Measurements from ENCODE around the gene CRKL. TPM values are rescaled to one million over a fixed set of nuclear protein-coding genes. Genes with fewer than 3 reads are reported as not detected.

The CRKL gene
- total and polyA plus RNA-seq, 2 of the 4 experiments (the other 2 are of a cell fraction), result 20.6 to 35.5 TPM

DNA sequence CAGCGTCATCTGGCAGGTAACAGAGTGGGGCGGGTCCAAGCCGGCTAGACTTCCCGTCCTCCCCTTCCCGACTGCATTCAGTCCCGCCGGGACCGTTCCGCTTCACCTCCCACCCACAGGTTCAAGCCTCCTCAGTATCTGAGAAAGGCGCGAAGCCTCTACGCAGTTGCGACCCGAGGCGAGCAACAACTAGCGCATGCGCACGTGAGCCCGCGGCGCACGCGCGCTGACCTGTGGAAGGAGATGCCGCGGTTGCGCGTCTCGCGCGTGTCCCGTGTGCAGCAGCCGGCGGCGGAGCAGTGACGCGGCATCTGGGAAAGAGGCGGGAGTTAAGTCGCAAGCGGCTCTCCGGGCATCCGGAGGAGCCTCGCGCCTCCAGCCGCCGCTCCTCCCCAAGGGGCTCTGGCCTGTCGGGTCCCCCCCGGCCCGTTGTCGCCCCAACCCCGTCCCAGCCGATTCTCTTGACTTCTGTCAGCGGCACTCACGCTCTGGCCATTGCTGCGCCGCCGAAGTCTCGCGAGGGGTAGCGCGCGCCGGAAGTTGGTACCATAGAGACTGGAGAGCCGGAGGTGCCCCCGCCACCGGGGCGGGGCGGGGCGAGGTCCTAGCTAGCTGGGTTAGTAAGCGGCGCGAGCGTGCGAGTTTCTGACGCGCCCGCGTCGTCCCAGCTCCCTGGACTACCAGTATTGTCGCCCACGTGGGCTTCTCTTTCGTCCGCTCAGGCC is 84.6 kb downstream of the CRKL start, which contains the start of gene THAP7:
THAP7 (minus strand) TSS at position 518 of the 725 bp plus-strand sequence; CDS start at position 311, 207 bp downstream.
- POLR2A ChIA-PET (ENCODE audit: unreplicated experiment), result interaction anchor here (1.0 kb wide), 1 partner anchor 13 kb away, joined by 3 read pairs; the partner anchor contains the start of gene P2RX6
- ATAC-seq (ENCODE audit: low read depth) (peak; percentile 91), DNase-seq (peak; percentile 93)
- BruUV-seq (replicated peaks), result no TSS peak
- Histone ChIP-seq H2AFZ (replicated peaks; ENCODE audit: low read length, poor library complexity) (peak within 1 kb of the TSS; percentile 97), H2BK120ac (ENCODE audit: low read depth, low read length) (peak within 1 kb of the TSS; percentile 50; the same call in 1 of the 2 replicates), H3K79me1 (ENCODE audit: low read depth in 1 of 2, low read length in 2 of 2) (peaks cover 19 to 49% of the 10 kb centered on the region in 2 experiments), H4K8ac (ENCODE audit: low read depth in 2 of 2, low read length in 2 of 2) (peak within 1 kb of the TSS; percentile 91 to 97), H3K36me3 (ENCODE audit: control insufficient read depth, insufficient read depth, low read length) (peaks cover 25% of the 10 kb centered on the region; the same call in 1 of the 2 replicates), H3K56ac (ENCODE audit: extremely low read depth, insufficient read depth, low read length) (peak within 1 kb of the TSS; percentile 93), H3K27ac (ENCODE audit: insufficient read depth, low read length) (peak within 1 kb of the TSS; percentile 93), H4K20me1 (ENCODE audit: insufficient read depth, low read length) (peaks cover 9% of the 10 kb centered on the region; the same call in 1 of the 2 replicates), H3K4ac (ENCODE audit: low read depth, low read length) (peak within 1 kb of the TSS; percentile 90), H2BK20ac (ENCODE audit: low read depth, low read length) (peak within 1 kb of the TSS; percentile 26; the same call in 1 of the 2 replicates), H3K27me3 (ENCODE audit: control insufficient read depth, insufficient read depth, low read length) (no peaks in the 10 kb centered on the region), H2AK5ac (ENCODE audit: low read depth, low read length) (peak within 1 kb of the TSS; percentile 77), H4K91ac (ENCODE audit: insufficient read depth, low read depth, low read length) (peak within 1 kb of the TSS; percentile 89), H3K4me3 (ENCODE audit: insufficient read depth, low read depth, low read length) (peak within 1 kb of the TSS; percentile 75), H3K14ac (replicated peaks; ENCODE audit: low read depth, low read length) (peak within 1 kb of the TSS; percentile 96), H3K9ac (ENCODE audit: low read depth, low read length) (peak within 1 kb of the TSS; percentile 95), H3K4me2 (ENCODE audit: low read depth, low read length) (peak within 1 kb of the TSS; percentile 97), H3K23ac (ENCODE audit: low read depth, low read length) (peak within 1 kb of the TSS; percentile 93), H3K9me3 (ENCODE audit: control insufficient read depth, insufficient read depth, low read length) (no peaks in the 10 kb centered on the region), H2BK15ac (ENCODE audit: low read depth, low read length) (peak within 1 kb of the TSS; percentile 14; the same call in 1 of the 3 replicates), H2BK5ac (ENCODE audit: low read depth, low read length, poor library complexity, severe bottlenecking) (peak within 1 kb of the TSS; percentile 84), H3K18ac (ENCODE audit: low read depth, low read length) (peak within 1 kb of the TSS; percentile 86), H3K9me1 (ENCODE audit: insufficient read depth, low read length) (peaks cover 13% of the 10 kb centered on the region; the same call in 1 of the 2 replicates), H2AK9ac (replicated peaks; ENCODE audit: low read depth, low read length, poor library complexity) (peak within 1 kb of the TSS; percentile 100), H4K5ac (ENCODE audit: low read depth, low read length) (peak within 1 kb of the TSS; percentile 93), H3K4me1 (ENCODE audit: control insufficient read depth, insufficient read depth, low read length) (peaks cover 15% of the 10 kb centered on the region)
- 0% methylated on average over 30 of the region's 83 CpGs; no CpG with 5 or more reads in 1 of the 2 experiments for WGBS, 2 experiments (ENCODE audit: extremely low coverage in 2 of 2, insufficient read length in 1 of 2)
- dilution Hi-C loops (cut with HindIII; ENCODE audit: low sequenced_read_pairs, unreplicated experiment) (no loop called here), intact Hi-C loops (cut with micrococcal nuclease) (loop anchor here (1.0 kb wide), 1 partner anchor 44 kb away; the partner anchor contains the start of gene LRRC74B), in situ Hi-C loops (cut with MboI; ENCODE audit: low sequenced_read_pairs) (no loop called here)
- CTCF ChIA-PET, result interaction anchor here (1.0 to 1.2 kb wide), 2 partner anchors 19 to 116 kb away, joined by 3 read pairs; no protein-coding TSS in a partner anchor
- TF ChIP-seq BHLHE40 (IDR thresholded peaks at IDR 0.05; ENCODE audit: low read depth, low read length) (peak; percentile 93), MAFK (IDR thresholded peaks at IDR 0.05; ENCODE audit: low read depth, low read length) (no peak), USF2 (IDR thresholded peaks at IDR 0.05; ENCODE audit: low read depth, low read length) (peak; percentile 77), RCOR1 (IDR thresholded peaks at IDR 0.05; ENCODE audit: insufficient replicate concordance, low read length) (no peak), FOS (IDR thresholded peaks at IDR 0.05; ENCODE audit: low read depth, low read length) (no peak), NFE2L2 (IDR thresholded peaks at IDR 0.05; ENCODE audit: low read depth, low read length) (no peak), POLR2A (IDR thresholded peaks at IDR 0.05; ENCODE audit: low read depth, low read length) (peak; percentile 88), CTCF (conservative IDR thresholded peaks at IDR 0.05; ENCODE audit: low read depth, low read length) (no peak), MAZ (IDR thresholded peaks at IDR 0.05; ENCODE audit: borderline replicate concordance, low read depth, low read length) (peak; percentile 98), RAD21 (IDR thresholded peaks at IDR 0.05; ENCODE audit: low read length) (no peak), RFX5 (IDR thresholded peaks at IDR 0.05; ENCODE audit: low read depth, low read length) (no peak), CHD1 (IDR thresholded peaks at IDR 0.05; ENCODE audit: low read depth, low read length) (no peak)
- TF ChIP-seq, protein P1, sequence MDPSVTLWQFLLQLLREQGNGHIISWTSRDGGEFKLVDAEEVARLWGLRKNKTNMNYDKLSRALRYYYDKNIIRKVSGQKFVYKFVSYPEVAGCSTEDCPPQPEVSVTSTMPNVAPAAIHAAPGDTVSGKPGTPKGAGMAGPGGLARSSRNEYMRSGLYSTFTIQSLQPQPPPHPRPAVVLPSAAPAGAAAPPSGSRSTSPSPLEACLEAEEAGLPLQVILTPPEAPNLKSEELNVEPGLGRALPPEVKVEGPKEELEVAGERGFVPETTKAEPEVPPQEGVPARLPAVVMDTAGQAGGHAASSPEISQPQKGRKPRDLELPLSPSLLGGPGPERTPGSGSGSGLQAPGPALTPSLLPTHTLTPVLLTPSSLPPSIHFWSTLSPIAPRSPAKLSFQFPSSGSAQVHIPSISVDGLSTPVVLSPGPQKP (IDR thresholded peaks at IDR 0.05; ENCODE audit: borderline replicate concordance, low read depth, low read length), result peak; percentile 31; the same call in 1 of the 2 replicates

Data from IMR-90 (cell line).